ENCODE data around the gene BDP1. TPM values are rescaled to one million over a fixed set of nuclear protein-coding genes. Genes with fewer than 3 reads are reported as not detected.

Gene BDP1
- polyA plus RNA-seq, 2 of the 4 experiments (the other 2 are of a cell fraction), result 8.6 to 27.2 TPM

- CTCF ChIA-PET, result no interaction called here
Measured at GRCh38 chr5:71471193-71471592, 15.7 kb downstream of the BDP1 start.

More at GRCh38 chr5:71471193-71471592, 15.7 kb downstream of the BDP1 start:
- peak; percentile 51 for FAIRE-seq
- Histone ChIP-seq H3K4me3 (no peak overlapping the region), H3K27ac (peak overlapping the region in 1 of 2 experiments; percentile 71; a peak in 3 of 6 replicates), H3K4me1 (peaks cover 20% of the 10 kb centered on the region), H3K9me3 (no peaks in the 10 kb centered on the region), H3K4me2 (0 out of 3 replicates have a peak overlapping the region, but pooled peaks have one; percentile 12)
- TF ChIP-seq SREBF2 (IDR thresholded peaks at IDR 0.05) (no peak), FOSL2 (IDR thresholded peaks at IDR 0.05) (no peak), FOSL2 (CRISPR knock-in tag; IDR thresholded peaks at IDR 0.05) (peak; percentile 38; the same call in 1 of the 2 replicates), ELK1 (IDR thresholded peaks at IDR 0.05; ENCODE audit: low read depth, low read length) (no peak), RFX5 (IDR thresholded peaks at IDR 0.05) (no peak), CBX8 (IDR thresholded peaks at IDR 0.05) (no peak), MAX (IDR thresholded peaks at IDR 0.05) (no peak), NFE2L2 (conservative IDR thresholded peaks at IDR 0.05; ENCODE audit: low read length) (no peak), USF2 (IDR thresholded peaks at IDR 0.05) (no peak), JUN (IDR thresholded peaks at IDR 0.05) (no peak), BCL3 (IDR thresholded peaks at IDR 0.05) (no peak), REST (IDR thresholded peaks at IDR 0.05) (no peak), RARB (CRISPR knock-in tag; IDR thresholded peaks at IDR 0.05) (0 out of 2 replicates have a peak, but pooled peaks have one; percentile 52), CHD2 (IDR thresholded peaks at IDR 0.05; ENCODE audit: low read length, partially characterized antibody) (no peak), PBX3 (IDR thresholded peaks at IDR 0.05) (no peak)
- 50% methylated on average over 9 of the region's 9 CpGs for WGBS (ENCODE audit: missing lambda C conversion rate)
- POLR2A ChIA-PET, result interaction anchor here (1.3 kb wide), 1 partner anchor 16 kb away, joined by 6 read pairs; the partner anchor contains the start of gene BDP1
- ATAC-seq, result peak in 1 of 2 experiments; percentile 31; a peak in 1 of 6 replicates
- DNase-seq (ENCODE audit: low read depth in 1 of 2, low spot score in 1 of 2), result peak in 1 of 2 experiments; percentile 56

Measured in A549 (cell line).